Measurements from ENCODE around the gene CTU2. TPM values are rescaled to one million over a fixed set of nuclear protein-coding genes. Genes with fewer than 3 reads are reported as not detected.

CTU2 gene
- total RNA-seq, 1 donor from 2014 or later, result 20.7 TPM

GRCh38 chr16:88669980-88670379 is 36.3 kb upstream of the CTU2 start:
- no peaks in the 10 kb centered on the region for H3K36me3 Mint-ChIP-seq (ENCODE audit: low read depth)
- no peaks in the 10 kb centered on the region for H3K9me3 Mint-ChIP-seq (ENCODE audit: low read depth)
- H3K4me3 Mint-ChIP-seq (ENCODE audit: unreplicated experiment), result no peak overlapping the region
- no peak for DNase-seq (ENCODE audit: low spot score)
- H3K4me1 Mint-ChIP-seq (ENCODE audit: low read depth), result no peaks in the 10 kb centered on the region
- no peak for TF ChIP-seq CTCF (IDR thresholded peaks at IDR 0.05)
- no peak overlapping the region for H3K27ac Mint-ChIP-seq (ENCODE audit: unreplicated experiment)
- no peaks in the 10 kb centered on the region for H3K27me3 Mint-ChIP-seq (ENCODE audit: low read depth)

- H3K4me3 Mint-ChIP-seq (ENCODE audit: unreplicated experiment), result no peak overlapping the region
- no peak for TF ChIP-seq CTCF (IDR thresholded peaks at IDR 0.05)
- no peaks in the 10 kb centered on the region for H3K9me3 Mint-ChIP-seq (ENCODE audit: low read depth)
- no peaks in the 10 kb centered on the region for H3K4me1 Mint-ChIP-seq (ENCODE audit: low read depth)
- H3K27me3 Mint-ChIP-seq (ENCODE audit: low read depth), result no peaks in the 10 kb centered on the region
- peaks cover 2% of the 10 kb centered on the region for H3K36me3 Mint-ChIP-seq (ENCODE audit: low read depth)
- H3K27ac Mint-ChIP-seq (ENCODE audit: unreplicated experiment), result no peak overlapping the region
- DNase-seq (ENCODE audit: low spot score), result no peak
Measured at GRCh38 chr16:88671806-88672205, 34.5 kb upstream of the CTU2 start.

- H3K27ac Mint-ChIP-seq (ENCODE audit: unreplicated experiment), result no peak overlapping the region
- no peak for DNase-seq (ENCODE audit: low spot score)
- no peaks in the 10 kb centered on the region for H3K9me3 Mint-ChIP-seq (ENCODE audit: low read depth)
- TF ChIP-seq CTCF (IDR thresholded peaks at IDR 0.05), result peak; percentile 37
- no peaks in the 10 kb centered on the region for H3K27me3 Mint-ChIP-seq (ENCODE audit: low read depth)
- peaks cover 2% of the 10 kb centered on the region for H3K36me3 Mint-ChIP-seq (ENCODE audit: low read depth)
- H3K4me3 Mint-ChIP-seq (ENCODE audit: unreplicated experiment), result no peak overlapping the region
- no peaks in the 10 kb centered on the region for H3K4me1 Mint-ChIP-seq (ENCODE audit: low read depth)
Measured at GRCh38 chr16:88672776-88673175, 33.5 kb upstream of the CTU2 start.

- no peak for DNase-seq (ENCODE audit: low spot score)
- H3K27ac Mint-ChIP-seq (ENCODE audit: unreplicated experiment), result no peak overlapping the region
- H3K4me1 Mint-ChIP-seq (ENCODE audit: low read depth), result no peaks in the 10 kb centered on the region
- H3K9me3 Mint-ChIP-seq (ENCODE audit: low read depth), result no peaks in the 10 kb centered on the region
- H3K4me3 Mint-ChIP-seq (ENCODE audit: unreplicated experiment), result no peak overlapping the region
- no peak for TF ChIP-seq CTCF (IDR thresholded peaks at IDR 0.05)
- no peaks in the 10 kb centered on the region for H3K27me3 Mint-ChIP-seq (ENCODE audit: low read depth)
- H3K36me3 Mint-ChIP-seq (ENCODE audit: low read depth), result peaks cover 2% of the 10 kb centered on the region
Measured at GRCh38 chr16:88673716-88674379, 32.5 kb upstream of the CTU2 start.

GRCh38 chr16:88676502-88677242 is 29.6 kb upstream of the CTU2 start:
- H3K9me3 Mint-ChIP-seq (ENCODE audit: low read depth), result no peaks in the 10 kb centered on the region
- TF ChIP-seq CTCF (IDR thresholded peaks at IDR 0.05), result no peak
- no peak for DNase-seq (ENCODE audit: low spot score)
- peaks cover 2% of the 10 kb centered on the region for H3K36me3 Mint-ChIP-seq (ENCODE audit: low read depth)
- no peak overlapping the region for H3K27ac Mint-ChIP-seq (ENCODE audit: unreplicated experiment)
- H3K4me3 Mint-ChIP-seq (ENCODE audit: unreplicated experiment), result no peak overlapping the region
- H3K4me1 Mint-ChIP-seq (ENCODE audit: low read depth), result no peaks in the 10 kb centered on the region
- peaks cover 3% of the 10 kb centered on the region for H3K27me3 Mint-ChIP-seq (ENCODE audit: low read depth)
